Hematopoietic multipotent progenitor cell treated with erythropoietin and hydrocortisone succinate and interleukin-3 and kit ligand, for 15 days (in vitro differentiated cells): ENCODE data around the gene VGLL1.

Experiments
- DNase-seq: peaks from one replicate; pipeline ENCODE4 v3.0.0-alpha.2; 2015; ENCODE audit warnings: low spot score

VGLL1 gene, protein sequence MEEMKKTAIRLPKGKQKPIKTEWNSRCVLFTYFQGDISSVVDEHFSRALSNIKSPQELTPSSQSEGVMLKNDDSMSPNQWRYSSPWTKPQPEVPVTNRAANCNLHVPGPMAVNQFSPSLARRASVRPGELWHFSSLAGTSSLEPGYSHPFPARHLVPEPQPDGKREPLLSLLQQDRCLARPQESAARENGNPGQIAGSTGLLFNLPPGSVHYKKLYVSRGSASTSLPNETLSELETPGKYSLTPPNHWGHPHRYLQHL

DNA sequence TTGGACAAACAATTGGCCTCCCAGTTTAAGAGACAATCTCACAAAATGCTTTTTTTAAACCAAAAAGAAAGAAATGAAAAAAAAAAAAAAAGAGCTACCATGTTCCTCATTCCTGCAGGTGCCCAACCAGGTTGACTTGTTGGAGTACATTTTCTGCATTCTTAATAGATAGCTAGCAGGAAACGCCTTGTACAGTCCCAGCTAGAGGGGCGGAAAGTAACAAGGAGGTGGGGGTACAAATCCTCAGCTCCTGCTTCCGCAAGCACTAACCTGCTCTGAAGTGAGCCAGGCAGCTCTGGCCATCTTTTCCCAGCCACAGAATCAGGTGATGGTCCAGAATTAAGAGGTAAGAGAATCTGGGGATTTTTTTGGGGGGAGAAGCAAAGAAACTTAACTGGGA is at the start of gene VGLL1:
Gene VGLL1 (plus strand): TSS at position 265 of the 400 bp plus-strand sequence. CDS start 3,806 bp downstream, outside the sequence.
- no peak for DNase-seq

DNA sequence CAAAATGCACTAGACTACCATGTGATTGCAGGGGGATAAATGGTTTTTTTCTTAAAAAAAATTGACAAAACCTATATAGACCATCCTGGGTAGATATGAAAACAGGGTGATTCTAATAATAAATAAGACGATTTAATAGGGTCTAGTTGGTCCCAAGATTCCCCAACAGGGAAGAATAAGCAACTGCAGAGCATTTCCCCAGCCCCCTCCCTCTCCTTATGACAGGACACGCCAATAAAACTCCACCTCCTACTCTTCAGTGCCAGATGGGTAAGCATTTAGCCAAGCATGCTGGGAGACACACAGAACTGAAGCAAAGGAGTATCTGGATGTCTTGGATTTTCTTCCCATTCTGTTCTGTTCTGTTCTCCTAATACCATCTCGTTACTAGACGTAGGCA is 44.4 kb upstream of the VGLL1 start, which contains the start of gene BRS3:
Gene BRS3 (plus strand): TSS at position 301 of the 400 bp plus-strand sequence. CDS start 168 bp downstream, outside the sequence.
- DNase-seq: no peak

DNA sequence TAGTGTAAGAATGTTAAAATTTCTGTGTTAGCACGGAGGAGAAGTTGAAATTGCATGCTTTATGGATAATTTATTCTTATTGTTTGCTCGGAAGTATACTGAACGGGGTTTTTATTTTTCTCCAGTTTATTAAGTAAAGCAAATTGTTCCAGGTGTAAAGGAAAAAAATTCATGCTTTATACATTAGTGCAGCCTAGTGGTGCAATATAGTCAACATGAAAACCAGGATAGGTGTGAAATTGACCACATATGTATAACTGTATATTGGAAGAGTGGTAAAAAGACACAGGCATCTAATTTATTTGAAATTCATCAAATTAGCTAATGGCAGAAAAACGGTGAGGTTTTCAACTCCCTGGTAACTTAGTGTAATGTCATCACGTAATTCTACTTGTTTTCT is 43.3 kb upstream of the VGLL1 start:
- DNase-seq: no peak

DNA sequence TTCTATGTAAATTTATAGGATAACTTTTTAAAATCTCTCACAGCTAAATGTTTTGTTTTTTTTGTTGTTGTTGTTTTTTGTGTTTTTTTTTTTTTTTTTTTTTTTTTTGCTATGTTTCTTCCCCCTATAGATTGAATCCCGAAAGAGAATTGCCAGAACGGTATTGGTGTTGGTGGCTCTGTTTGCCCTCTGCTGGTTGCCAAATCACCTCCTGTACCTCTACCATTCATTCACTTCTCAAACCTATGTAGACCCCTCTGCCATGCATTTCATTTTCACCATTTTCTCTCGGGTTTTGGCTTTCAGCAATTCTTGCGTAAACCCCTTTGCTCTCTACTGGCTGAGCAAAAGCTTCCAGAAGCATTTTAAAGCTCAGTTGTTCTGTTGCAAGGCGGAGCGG is 40.2 kb upstream of the VGLL1 start:
- DNase-seq: no peak

DNA sequence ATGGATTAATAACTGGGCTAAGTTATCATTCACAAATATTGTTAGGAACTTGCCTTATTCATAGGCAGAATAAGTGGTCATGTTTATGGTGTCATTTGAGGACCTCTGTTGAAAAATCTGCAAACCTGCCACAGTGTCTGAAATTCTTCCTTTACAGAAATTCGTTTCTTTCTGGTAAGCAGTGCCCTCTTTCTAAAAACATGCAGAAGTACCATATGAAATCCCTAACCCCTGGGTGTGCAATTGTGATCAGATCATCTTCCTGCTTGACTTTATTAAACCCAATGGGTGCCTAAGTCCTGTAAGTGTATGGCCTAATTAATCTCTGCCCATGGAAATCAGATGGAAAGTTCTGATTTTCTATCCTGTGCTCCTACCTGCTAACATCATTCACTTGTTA is 39.0 kb upstream of the VGLL1 start:
- DNase-seq: no peak

DNA sequence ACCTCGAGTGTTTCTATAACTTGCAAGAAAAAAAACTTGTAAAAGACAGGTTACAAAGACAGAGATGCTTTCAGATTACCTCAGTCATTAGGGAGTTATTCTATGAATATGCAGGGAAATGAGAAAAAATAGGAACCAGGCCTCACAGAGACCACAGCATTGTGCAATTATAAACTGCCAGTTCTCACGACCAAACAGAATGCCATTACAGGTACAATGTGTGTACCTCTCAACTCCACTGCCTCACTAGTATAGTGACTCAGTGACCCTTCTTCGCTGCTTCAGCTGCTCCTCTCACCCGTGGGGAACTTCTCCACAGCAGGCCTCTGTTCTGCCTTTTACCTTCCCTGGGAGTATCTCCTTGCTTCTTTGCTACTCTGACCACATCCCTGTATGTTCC is 37.0 kb upstream of the VGLL1 start:
- DNase-seq: no peak

DNA sequence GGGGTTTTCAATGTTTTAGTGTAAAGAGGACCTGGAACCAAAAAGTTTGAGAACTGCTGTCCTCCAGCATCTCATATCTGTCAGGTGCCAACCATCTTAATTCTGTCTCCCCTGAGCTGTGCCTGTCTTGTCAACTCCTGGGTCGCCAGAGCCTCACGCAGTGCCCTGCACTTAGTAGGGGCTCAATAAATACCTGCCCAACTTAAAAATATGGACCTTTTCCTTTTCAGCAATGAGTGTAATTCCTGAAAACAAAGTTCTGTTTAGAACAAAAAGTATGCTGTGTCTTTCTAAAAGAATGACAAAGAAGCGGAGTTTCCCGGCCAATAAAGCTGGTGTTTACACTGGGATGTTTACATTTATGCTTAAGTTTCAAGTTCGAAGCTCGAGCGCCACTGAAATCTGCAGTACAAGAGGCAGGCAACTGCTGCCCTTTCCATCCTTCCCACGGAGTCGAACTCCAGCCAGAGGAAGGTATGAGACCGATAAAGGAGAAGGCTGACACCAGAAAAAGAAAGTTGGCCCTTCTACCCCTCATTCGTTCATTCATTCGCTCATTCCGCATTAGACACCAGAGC is 35.7 kb upstream of the VGLL1 start:
- peak; percentile 2 for DNase-seq

DNA sequence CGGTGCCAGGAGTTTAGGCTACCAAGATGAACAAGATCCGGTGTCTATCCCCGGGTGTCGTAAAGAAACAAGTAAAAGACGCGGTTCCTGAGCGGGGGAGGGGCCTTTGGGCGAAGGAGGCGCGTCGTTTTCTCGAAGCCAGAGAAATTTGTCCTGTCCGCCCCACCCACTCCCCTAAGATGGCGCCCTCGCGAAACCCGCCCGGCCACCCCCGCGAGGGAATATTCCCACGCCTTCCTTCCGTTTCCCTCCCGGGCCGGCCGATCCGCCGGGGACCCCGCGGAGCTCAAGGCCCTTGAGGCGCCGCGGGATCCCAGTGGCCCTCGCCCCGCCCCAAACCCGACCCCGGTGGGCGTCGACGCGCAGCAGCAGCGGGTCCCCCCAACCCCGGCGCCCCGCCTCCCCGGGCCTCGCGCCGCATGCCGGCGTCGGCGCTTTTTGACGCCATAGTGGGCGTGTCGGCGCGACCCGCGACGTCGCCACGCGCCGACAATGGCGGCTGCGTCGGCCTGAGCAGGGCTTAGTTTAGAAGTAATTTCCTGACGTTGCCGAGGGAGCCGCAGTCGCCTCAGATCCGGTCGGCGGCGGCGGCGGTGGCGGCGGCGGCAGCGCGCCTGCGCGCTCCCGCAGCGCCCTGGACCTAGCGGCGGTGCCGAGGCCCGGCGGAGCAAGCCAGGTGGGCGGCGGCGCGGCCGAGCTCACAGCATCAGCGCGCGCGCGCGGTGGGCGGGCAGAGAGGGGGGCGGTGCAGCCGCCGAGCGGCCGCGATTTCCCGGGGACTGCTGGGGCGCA is 35.1 kb upstream of the VGLL1 start:
- peak; percentile 83 for DNase-seq

DNA sequence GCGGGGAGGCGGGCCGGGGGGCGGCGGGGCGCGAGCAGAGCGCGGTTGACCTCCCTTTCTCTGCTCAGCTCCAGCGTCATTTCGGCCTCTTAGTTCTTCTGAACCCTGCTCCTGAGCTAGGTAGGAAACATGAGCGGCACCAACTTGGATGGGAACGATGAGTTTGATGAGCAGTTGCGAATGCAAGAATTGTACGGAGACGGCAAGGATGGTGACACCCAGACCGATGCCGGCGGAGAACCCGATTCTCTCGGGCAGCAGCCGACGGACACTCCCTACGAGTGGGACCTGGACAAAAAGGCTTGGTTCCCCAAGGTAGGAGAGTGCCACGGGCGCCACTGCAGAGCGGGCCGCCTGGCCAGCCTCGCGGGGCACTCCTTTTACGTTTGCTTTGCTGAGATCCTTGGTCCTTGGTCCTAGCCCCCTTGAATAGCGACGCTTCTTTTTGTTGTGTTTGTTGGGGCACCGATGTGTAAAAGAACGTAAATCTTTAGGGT is 34.4 kb upstream of the VGLL1 start, which contains the start of gene HTATSF1:
Gene HTATSF1 (plus strand): TSS at position 37 of the 497 bp plus-strand sequence. CDS start 93 bp downstream, at position 130.
- no peak for DNase-seq

DNA sequence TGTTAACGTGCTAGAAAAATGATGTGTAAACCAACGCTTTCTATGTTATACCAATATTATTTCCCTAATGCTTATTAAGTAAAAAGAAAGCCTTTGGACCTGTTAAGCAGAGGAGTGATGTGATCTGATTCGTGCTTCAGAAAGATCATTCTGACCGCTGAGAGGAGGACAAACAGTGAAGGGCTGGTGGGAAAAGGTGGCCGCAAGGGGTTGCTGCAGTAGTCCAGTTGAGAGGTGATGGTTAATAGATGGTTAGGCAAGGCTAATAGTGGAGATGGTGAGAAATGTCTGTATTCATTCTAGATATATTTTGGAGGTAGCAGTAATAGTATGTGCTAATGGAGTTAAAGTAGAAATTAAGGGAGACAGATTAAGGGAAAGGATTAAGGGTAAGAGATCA is 12.9 kb upstream of the VGLL1 start:
- no peak for DNase-seq

DNA sequence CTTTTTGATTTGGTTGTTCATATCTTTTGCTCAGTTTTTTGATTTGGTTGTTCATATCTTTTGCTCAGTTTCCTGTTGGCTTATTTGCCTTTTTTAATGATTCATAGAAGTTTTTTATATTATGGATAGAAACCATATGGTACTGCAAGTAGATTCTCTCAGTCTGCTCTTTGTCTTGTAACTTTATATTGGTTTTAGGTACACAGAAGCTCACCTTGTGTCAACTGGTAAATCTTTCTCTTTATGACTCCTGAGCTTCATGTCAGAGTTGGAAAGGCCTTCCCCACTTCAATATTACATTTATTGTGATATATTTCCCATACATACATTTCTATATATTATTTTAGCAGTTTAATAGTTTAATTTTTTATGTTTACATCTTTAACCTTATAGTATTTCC is 8.2 kb upstream of the VGLL1 start:
- no peak for DNase-seq

DNA sequence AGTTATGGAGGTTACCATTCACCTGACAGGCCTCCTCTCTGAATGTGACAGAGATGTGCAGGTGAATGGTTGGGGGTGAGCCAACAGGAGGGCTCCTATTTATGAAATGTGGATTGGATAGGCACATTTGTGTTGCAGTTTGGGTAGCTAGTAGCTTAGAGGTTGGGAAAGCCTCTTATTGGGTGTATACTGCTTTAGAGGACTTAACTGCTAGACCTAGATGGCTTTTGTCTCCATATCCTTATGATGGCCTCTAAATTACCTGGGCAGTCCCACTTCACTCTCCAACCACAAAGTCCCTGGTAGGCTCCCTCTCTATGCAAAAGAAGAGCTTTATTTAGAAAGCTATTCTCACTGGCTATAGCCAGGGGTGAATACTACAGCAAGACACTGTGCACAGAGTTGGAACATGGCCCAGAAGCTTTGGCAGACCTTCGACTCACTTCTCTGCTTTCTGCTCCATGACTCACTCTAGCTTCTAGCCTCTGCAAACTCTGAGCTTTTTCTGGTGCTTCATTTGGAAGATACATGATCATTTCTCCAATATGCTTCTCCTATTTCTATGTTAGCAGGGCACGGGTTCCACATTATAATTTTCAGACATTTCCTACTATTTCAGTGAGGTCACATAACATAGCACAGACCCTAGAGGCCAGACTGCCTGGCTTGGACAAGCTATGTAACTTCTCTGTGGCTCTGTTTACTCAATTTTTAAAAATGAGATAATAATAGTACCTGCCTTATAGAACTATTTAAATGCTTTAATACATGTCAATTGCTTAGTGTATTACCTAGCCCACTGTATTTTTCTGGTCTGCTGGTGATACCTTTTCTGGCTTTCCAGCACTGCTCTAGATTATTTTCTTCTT is 6.0 kb upstream of the VGLL1 start:
- DNase-seq: no peak

DNA sequence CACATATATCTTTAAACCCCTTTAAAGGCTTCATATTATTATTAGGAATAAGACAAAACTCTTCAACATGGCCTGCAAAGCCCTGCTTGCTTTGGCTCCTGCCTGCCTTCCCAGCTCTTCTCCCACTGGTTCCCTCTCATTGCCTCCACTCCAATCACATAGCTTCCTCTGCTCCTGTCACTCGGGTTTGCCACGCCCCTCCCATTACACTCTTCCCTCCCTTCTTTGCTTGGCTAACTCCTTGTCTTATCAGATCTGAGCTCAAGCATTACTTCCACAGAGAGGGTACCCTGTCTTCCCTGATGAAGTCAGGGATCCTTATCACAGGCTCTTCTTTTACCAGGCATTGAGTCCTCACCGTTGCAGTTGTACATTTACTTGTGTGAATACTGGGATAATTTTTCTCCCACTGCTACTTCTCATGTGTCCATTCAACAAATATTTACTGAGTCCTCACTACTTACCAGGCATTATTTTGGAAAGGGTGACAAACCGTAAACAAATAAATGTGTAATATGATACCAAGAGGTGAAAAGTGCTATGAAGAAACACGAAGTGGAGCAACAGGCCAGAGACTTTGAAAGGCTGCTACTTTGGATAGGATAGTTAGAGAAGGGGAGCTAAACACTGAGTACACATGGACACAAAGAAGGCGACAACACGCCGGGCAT is 3.2 kb upstream of the VGLL1 start:
- DNase-seq: no peak

DNA sequence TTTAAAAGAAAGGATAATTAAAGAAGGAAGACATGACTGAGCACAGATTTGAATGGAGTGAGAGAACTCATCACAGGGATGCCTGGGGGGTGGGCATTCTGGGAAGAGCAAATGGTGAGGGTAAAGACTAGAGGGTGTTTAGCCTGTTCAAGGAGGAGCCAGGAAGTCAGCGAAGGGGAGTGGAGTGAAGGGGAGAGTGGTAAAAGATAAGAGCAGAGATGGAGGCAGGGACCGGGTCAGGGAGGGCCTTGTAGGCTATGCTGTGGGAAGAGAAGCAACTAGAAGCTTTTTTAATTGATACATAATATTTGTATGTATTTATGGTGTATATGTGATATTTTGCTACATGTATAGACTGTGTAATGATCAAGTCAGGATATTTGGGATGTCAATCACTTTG is 2.2 kb upstream of the VGLL1 start:
- no peak for DNase-seq

DNA sequence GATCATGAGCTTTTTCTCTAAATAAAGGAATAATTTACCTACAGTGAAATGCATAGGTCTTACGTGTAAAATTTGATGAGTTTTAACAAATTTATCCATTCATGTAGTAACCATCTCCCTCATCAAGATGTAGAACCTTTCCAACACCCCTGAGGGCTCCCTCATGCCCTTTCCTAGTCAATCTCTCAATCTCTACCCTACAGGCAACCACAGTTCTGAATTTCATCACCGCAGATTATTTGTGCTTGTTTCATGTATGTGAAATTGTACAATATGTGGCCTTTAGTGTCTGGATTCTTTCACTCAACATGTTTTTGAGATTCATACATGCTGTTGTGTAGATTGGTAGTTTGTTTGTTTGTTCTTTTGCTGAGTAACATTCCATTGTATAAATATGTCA is 2.1 kb downstream of the VGLL1 start:
- no peak for DNase-seq

DNA sequence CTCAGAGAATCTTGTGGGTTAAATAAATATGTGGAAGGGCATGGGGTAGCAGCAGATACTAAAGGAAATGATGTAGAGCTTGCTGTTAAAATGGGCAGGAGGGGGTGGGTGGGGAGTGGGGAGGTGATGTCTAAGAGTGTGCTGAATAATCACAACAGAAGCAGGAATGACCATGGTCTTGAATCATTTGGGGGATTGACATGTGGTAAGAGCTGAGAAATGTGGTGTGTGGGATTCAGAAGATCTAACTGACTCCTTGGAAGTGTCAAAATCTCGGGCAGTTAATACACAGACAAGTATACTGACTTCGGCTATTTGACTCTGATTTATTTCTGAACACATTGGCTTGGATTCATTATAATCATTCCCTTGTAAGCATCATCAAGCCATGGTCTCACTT is 6.8 kb downstream of the VGLL1 start:
- DNase-seq: no peak

DNA sequence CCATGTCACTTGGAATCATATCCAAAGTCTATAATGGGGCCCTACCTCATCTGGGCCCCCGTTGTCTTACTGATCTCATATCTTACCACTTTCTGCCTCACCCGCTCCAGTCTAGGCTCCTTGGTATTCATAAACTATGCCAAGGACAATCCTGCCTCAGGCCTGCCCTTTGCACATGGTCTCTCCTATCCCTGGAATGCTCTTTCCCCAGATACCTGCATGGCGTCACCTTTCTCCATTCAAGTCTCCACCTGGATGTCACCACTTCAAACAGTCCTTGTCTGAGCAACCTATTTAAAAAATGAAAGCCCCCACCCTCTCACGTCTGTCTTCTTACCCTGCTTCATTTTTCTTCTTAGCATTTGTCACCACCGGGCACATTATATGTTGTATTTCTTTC is 8.2 kb downstream of the VGLL1 start:
- no peak for DNase-seq

DNA sequence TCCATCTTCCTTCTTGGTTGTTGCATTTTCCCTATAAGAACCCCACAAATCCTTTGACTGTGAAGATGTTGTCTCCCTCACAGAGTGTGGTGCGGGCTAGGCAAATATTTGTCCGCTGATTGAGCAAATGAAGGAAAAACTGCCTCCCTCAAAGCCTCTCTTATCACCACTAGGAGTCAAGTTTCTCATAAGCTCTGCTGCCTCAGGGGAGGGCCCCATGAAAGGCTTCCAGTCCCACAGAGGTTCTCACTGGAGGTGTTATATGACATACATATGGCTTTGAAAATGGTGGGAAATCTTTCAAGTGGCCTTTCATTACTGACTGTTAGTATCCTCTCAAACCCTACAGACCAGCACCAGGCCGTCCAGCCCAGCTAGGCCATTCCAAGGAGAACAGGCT is 9.3 kb downstream of the VGLL1 start:
- no peak for DNase-seq

DNA sequence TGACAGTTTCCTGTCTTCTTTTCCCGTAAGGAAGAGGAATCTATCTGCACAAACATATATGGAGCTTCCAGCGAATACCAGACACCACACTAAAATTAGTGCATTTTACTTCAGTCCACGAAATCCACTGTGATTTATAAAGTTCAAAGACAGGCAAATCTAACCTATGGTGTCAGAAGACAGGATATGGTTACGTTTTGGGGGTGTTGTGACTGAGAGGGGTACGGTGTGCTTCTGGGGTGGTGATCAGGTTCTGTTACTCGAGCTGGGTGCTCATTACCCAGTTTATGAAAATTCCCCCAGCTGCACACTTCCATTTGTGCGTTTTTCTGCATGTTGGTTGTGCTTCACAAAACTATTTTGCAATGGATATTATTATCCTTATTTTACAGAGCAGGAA is 10.3 kb downstream of the VGLL1 start:
- DNase-seq: no peak

DNA sequence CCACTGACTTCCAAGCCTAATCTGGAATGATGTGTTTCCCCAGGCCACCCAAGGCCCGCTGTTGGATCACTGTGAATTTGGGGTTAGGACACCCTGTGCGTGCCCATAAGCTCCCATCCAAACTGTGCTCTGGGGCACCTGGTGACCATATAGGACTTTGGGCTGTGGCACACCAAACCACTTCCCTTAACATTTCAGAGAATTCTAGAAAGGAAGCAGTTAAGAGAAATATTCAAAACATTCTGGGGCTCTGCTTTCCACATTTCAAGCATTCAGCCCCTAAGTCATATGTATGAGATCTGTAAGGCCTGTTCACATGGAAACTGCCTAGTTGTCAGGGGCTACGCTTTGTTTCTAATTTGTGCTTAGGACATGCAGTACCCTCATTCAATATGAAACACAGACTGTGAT is 14.4 kb downstream of the VGLL1 start:
- no peak for DNase-seq

DNA sequence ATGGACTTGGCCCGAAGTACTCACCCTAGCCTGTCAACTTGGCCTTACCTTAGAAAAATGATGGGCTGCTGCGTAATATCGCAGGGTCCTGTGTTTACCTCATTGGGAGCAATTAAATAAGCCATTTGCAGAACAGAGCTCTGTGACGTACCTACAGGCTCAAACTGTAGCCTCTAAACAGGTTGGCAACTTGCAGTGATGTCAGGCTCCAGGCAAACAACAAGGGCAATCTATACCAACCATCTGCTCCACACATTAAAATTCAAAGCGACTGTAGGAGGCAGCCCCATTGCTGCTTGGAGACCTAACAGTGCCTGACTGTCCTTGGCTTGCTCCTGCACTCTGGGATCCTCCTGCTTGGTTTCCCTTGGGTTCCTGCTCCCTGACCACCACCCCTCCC is 17.2 kb downstream of the VGLL1 start:
- no peak for DNase-seq
